ENCODE results near the gene SLC9A3.

DNA sequence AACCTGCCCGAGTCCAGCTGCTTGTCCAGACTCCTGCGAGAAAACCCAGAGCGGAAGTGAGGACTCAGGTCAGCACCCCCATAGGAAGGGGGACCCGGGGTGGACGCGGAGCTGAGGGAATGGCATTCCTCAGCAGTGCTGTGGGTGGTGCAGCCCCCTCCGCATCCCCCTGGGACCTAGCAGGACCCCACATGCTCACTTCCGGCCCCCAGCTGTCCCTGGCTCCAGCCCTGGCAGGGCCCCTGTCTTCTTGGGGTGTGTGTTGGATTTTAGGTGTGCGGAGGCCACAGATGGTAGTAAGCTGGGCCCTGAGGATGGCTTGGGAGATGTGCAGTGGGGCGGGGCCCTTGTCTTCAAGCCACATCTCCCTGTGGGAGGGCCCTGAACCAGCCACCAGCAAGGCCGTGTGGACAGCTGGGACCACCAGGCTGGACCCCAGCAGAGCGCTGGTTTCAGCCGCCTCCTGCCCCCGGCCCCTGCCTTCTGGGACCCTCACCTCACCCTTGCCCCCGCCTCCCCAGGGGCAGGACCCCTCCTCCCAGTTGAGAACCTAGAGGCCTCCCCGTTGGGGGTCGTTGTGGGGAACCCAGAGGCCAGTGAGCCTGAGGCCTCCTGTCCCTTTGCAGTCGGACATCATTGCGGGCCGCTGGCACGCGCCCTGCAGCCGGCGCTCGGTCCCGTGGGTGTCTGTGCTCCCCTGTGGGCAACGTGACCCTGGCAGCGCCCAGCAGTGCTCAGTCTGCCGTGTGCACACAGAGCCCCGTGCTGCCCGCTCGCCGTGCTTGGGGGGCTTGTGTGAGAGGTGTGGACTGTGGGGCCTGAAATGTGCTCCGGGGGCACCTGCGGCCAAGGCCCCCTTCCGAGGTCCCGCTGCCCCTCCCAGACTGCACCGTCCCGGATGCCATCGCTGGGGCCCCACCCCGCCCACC, 10.8 kb upstream of the SLC9A3 start:
- TF ChIP-seq, protein P1, sequence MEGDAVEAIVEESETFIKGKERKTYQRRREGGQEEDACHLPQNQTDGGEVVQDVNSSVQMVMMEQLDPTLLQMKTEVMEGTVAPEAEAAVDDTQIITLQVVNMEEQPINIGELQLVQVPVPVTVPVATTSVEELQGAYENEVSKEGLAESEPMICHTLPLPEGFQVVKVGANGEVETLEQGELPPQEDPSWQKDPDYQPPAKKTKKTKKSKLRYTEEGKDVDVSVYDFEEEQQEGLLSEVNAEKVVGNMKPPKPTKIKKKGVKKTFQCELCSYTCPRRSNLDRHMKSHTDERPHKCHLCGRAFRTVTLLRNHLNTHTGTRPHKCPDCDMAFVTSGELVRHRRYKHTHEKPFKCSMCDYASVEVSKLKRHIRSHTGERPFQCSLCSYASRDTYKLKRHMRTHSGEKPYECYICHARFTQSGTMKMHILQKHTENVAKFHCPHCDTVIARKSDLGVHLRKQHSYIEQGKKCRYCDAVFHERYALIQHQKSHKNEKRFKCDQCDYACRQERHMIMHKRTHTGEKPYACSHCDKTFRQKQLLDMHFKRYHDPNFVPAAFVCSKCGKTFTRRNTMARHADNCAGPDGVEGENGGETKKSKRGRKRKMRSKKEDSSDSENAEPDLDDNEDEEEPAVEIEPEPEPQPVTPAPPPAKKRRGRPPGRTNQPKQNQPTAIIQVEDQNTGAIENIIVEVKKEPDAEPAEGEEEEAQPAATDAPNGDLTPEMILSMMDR (IDR thresholded peaks at IDR 0.05; ENCODE audit: borderline replicate concordance, extremely low read depth, low read length, poor library complexity, severe bottlenecking) = no peak
- no peak for TF ChIP-seq EZH2 (IDR thresholded peaks at IDR 0.05; ENCODE audit: borderline replicate concordance, low read depth, low read length, severe bottlenecking)

Data from DND-41 (cell line).